H1 (cell line): ENCODE measurements around the gene PCDHAC2. TPM values are rescaled to one million over a fixed set of nuclear protein-coding genes. Genes with fewer than 3 reads are reported as not detected.

ENCODE experiments used
- CTCF ChIA-PET: fragments of 300-600 bp; sonication (Branson Sonifier 250); formaldehyde crosslinking; loops from one replicate; lab custom pipeline; 2021; ENCODE audit not compliant: partially characterized antibody; lab: Charles Lee
- POLR2A ChIA-PET: fragments of 300-600 bp; sonication (Branson Sonifier 250); formaldehyde crosslinking; loops from one replicate; lab custom pipeline; 2021; ENCODE audit warnings: inconsistent platforms; ENCODE audit not compliant: partially characterized antibody; lab: Charles Lee
- DNase-seq, 2 experiments: peaks; one replicate each; pipeline versions ENCODE4 v3.0.0 to v3.0.0-alpha.2; 2010 to 2022; ENCODE audit warnings: low spot score in 2 of 2, low read depth in 1 of 2, mixed read lengths in 1 of 2
- FAIRE-seq: peaks from 2 replicates; lab custom pipeline; 2011; peaks lifted over from hg19 to GRCh38; lab: Jason Lieb, UNC
- H2AFZ ChIP-seq: 2 replicates; pipeline ENCODE4 v1.8.1; 2012; ENCODE audit warnings: low read length, inconsistent platforms
- H2AK5ac ChIP-seq: 2 replicates; pipeline ENCODE4 v1.6.1; 2013; ENCODE audit warnings: low read depth, low read length
- H2BK120ac ChIP-seq: replicated peaks from 2 replicates; pipeline ENCODE3; 2013; ENCODE audit warnings: low read depth, low read length, inconsistent platforms
- H2BK12ac ChIP-seq: 2 replicates; pipeline ENCODE4 v1.6.1; 2013; ENCODE audit warnings: low read depth, low read length
- H2BK15ac ChIP-seq: 2 replicates; pipeline ENCODE4 v1.6.1; 2013; ENCODE audit warnings: low read length
- H2BK20ac ChIP-seq: 2 replicates; pipeline ENCODE4 v1.6.1; 2013; ENCODE audit warnings: low read length
- H2BK5ac ChIP-seq: 2 replicates; pipeline ENCODE4 v1.6.1; 2013; ENCODE audit warnings: low read depth, low read length
- H3K14ac ChIP-seq: 2 replicates; pipeline ENCODE4 v1.6.1; 2013; ENCODE audit warnings: inconsistent platforms; ENCODE audit not compliant: insufficient read length
- H3K18ac ChIP-seq: 2 replicates; pipeline ENCODE4 v1.6.1; 2013; ENCODE audit warnings: low read length; ENCODE audit errors: extremely low read depth
- H3K23ac ChIP-seq: 2 replicates; pipeline ENCODE4 v1.6.1; 2013; ENCODE audit warnings: inconsistent platforms; ENCODE audit not compliant: insufficient read length
- H3K23me2 ChIP-seq: 2 replicates; pipeline ENCODE4 v1.6.1; 2013; ENCODE audit warnings: low read depth, low read length
- H3K27ac ChIP-seq: 2 replicates; pipeline ENCODE4 v1.6.1; 2011; ENCODE audit warnings: low read depth, low read length, inconsistent platforms
- H3K27me3 ChIP-seq, 4 experiments: replicated peaks in 1 of 4; 1 replicate in 1 of 4; 2 replicates in 3 of 4; pipeline versions ENCODE4 v1.6.1 to v1.8.1; 2011 to 2013; ENCODE audit warnings: low read length in 3 of 4, mild to moderate bottlenecking in 3 of 4, inconsistent platforms in 2 of 4, mixed read lengths in 2 of 4, moderate library complexity in 1 of 4; ENCODE audit not compliant: control insufficient read depth in 3 of 4, insufficient read depth in 3 of 4; ENCODE audit errors: extremely low read depth in 1 of 4
- H3K36me3 ChIP-seq, 4 experiments: 2 replicates each; pipeline versions ENCODE4 v1.6.1 to v1.8.1; 2011 to 2013; ENCODE audit warnings: mild to moderate bottlenecking in 4 of 4, low read length in 3 of 4, moderate library complexity in 2 of 4, control low read depth in 1 of 4, inconsistent platforms in 1 of 4; ENCODE audit not compliant: insufficient read depth in 4 of 4, control insufficient read depth in 2 of 4
- H3K4ac ChIP-seq: replicated peaks from 2 replicates; pipeline ENCODE3; 2013; ENCODE audit warnings: low read length, low read depth, mixed read lengths, inconsistent platforms; ENCODE audit not compliant: insufficient read length
- H3K4me1 ChIP-seq, 4 experiments: replicated peaks in 1 of 4; 1 replicate in 1 of 4; 2 replicates in 3 of 4; pipeline versions ENCODE4 v1.6.1 to v1.8.1; 2011 to 2013; ENCODE audit warnings: low read length in 3 of 4, inconsistent platforms in 2 of 4, mixed read lengths in 1 of 4; ENCODE audit not compliant: insufficient read depth in 4 of 4, control insufficient read depth in 3 of 4
- H3K4me2 ChIP-seq, 2 experiments: 2 replicates each; pipeline versions ENCODE4 v1.6.1 to v1.8.1; 2011 to 2013; ENCODE audit warnings: low read depth in 2 of 2, low read length in 2 of 2, control low read depth in 1 of 2, inconsistent platforms in 1 of 2, mild to moderate bottlenecking in 1 of 2; ENCODE audit not compliant: insufficient read depth in 1 of 2
- H3K4me3 ChIP-seq, 4 experiments: fragments of 200-600, 300-600 bp in 1 of 4; sonication (generic), shearing (Covaris generic), sonication (Bioruptor Twin) in 1 of 4; 2 replicates each; pipeline versions ENCODE4 v1.5.1 to v1.8.1; 2011 to 2016; ENCODE audit warnings: low read length in 4 of 4, low read depth in 3 of 4, control low read depth in 2 of 4, inconsistent platforms in 2 of 4, mild to moderate bottlenecking in 2 of 4, mixed read lengths in 1 of 4, moderate library complexity in 1 of 4; ENCODE audit not compliant: insufficient read depth in 2 of 4; ENCODE audit errors: extremely low read depth in 1 of 4
- H3K56ac ChIP-seq: replicated peaks from 2 replicates; pipeline ENCODE3; 2013; ENCODE audit warnings: low read depth, mild to moderate bottlenecking, mixed read lengths, low read length, inconsistent platforms; ENCODE audit not compliant: insufficient read length
- H3K79me1 ChIP-seq: 2 replicates; pipeline ENCODE4 v1.6.1; 2013; ENCODE audit warnings: low read depth, low read length, control low read depth
- H3K79me2 ChIP-seq, 2 experiments: 2 replicates each; pipeline versions ENCODE4 v1.6.1 to v1.8.1; 2012 to 2013; ENCODE audit warnings: low read length in 2 of 2, mild to moderate bottlenecking in 2 of 2, inconsistent platforms in 1 of 2; ENCODE audit not compliant: insufficient read depth in 2 of 2, control insufficient read depth in 1 of 2
- H3K9ac ChIP-seq, 4 experiments: replicated peaks in 1 of 4; 1 replicate in 1 of 4; 2 replicates in 3 of 4; pipeline versions ENCODE4 v1.6.1 to v1.8.1; 2011 to 2013; ENCODE audit warnings: low read depth in 3 of 4, low read length in 3 of 4, control low read depth in 2 of 4, mild to moderate bottlenecking in 2 of 4, moderate library complexity in 2 of 4, inconsistent platforms in 1 of 4; ENCODE audit errors: extremely low read depth in 1 of 4
- H3K9me3 ChIP-seq, 2 experiments: 2 replicates each; pipeline versions ENCODE4 v1.6.1 to v1.8.1; 2012 to 2013; ENCODE audit warnings: mild to moderate bottlenecking in 2 of 2, moderate library complexity in 2 of 2, control low read depth in 1 of 2, inconsistent platforms in 1 of 2, low read depth in 1 of 2, low read length in 1 of 2, mixed read lengths in 1 of 2; ENCODE audit not compliant: insufficient read depth in 2 of 2
- H4K20me1 ChIP-seq, 2 experiments: replicated peaks in 1 of 2; 2 replicates each; pipeline versions ENCODE3 to v1.8.1; 2011 to 2013; ENCODE audit warnings: inconsistent platforms in 2 of 2, low read length in 2 of 2, mild to moderate bottlenecking in 1 of 2; ENCODE audit not compliant: insufficient read depth in 2 of 2, control insufficient read depth in 1 of 2
- H4K5ac ChIP-seq: 2 replicates; pipeline ENCODE4 v1.6.1; 2013; ENCODE audit warnings: low read length, low read depth, mixed read lengths, inconsistent platforms; ENCODE audit not compliant: insufficient read length
- H4K8ac ChIP-seq: 2 replicates; pipeline ENCODE4 v1.8.0; 2013; ENCODE audit warnings: mild to moderate bottlenecking, moderate library complexity, low read length, inconsistent platforms; ENCODE audit not compliant: insufficient read depth; ENCODE audit errors: extremely low read depth
- H4K91ac ChIP-seq: replicated peaks from 2 replicates; pipeline ENCODE3; 2013; ENCODE audit warnings: low read length, mixed read lengths, inconsistent platforms; ENCODE audit not compliant: insufficient read length
- CTBP2 ChIP-seq: IDR thresholded peaks from 2 replicates; pipeline ENCODE4 v1.7.0; 2011; ENCODE audit warnings: borderline replicate concordance, mild to moderate bottlenecking, moderate library complexity, mixed read lengths, low read length; ENCODE audit not compliant: insufficient read depth, insufficient read length
- SRF ChIP-seq: IDR thresholded peaks from 2 replicates; pipeline ENCODE4 v1.6.1; 2011; ENCODE audit warnings: mild to moderate bottlenecking, low read depth, low read length, moderate library complexity
- WGBS, 2 experiments: shearing (Covaris generic) in 1 of 2; methylation state at CpG; one replicate each; pipeline versions ENCODE4 v1.1.6 to v1.1.7; 2013 to 2015; ENCODE audit warnings: low lambda C conversion rate in 2 of 2, mixed read lengths in 2 of 2, inconsistent platforms in 1 of 2, low coverage in 1 of 2, missing lambda C conversion rate in 1 of 2; ENCODE audit not compliant: insufficient replicate concordance in 2 of 2, insufficient coverage in 1 of 2, insufficient read length in 1 of 2; ENCODE audit errors: extremely low coverage in 1 of 2, missing lambda C conversion rate in 1 of 2; 5-methylcytosine and 5-hydroxymethylcytosine counted together
- polyA plus RNA-seq, 7 experiments: library from polyadenylated mRNA; depleted of rRNA in 3 of 7; stranded (reverse) in 5 of 7; unstranded in 2 of 7; fragments of >200 nt in 5 of 7; fragments of 200-250 nt in 2 of 7; gene quantifications; 1 replicate in 5 of 7; 2 replicates in 1 of 7; 4 replicates in 1 of 7; pipeline versions ENCODE4 v1.2.1 to v1.2.3, GENCODE V29; 2011 to 2013; ENCODE audit warnings: missing spikeins in 2 of 7, mixed read lengths in 2 of 7
- total RNA-seq: library from RNA; stranded (reverse); fragmentation: NEBNext Ultra II Directional; extraction: Animal tissue kit (Norgen Biotek cat#: 25700); gene quantifications from 2 replicates; pipeline ENCODE4 v1.2.1, GENCODE V29; 2021

The PCDHAC2 gene
- total and polyA plus RNA-seq, 2 of the 8 experiments (the other 6 are each of a cell fraction or from before 2014, with no cell fraction given), result 3.7 to 5.0 TPM

GRCh38 chr5:140988608-140989007 lies 22.3 kb downstream of the PCDHAC2 start:
- TF ChIP-seq SRF, result no peak
- TF ChIP-seq CTBP2, result no peak
- H3K4me1 ChIP-seq, result peaks cover 6 to 28% (median 13%) of the 10 kb centered on the region in 4 experiments; a peak in 6 of 7 replicates
- no peak overlapping the region for H3K14ac ChIP-seq
- H3K4me2 ChIP-seq, result no peak overlapping the region
- no peak overlapping the region for H4K91ac ChIP-seq
- H2AFZ ChIP-seq, result no peak overlapping the region
- H3K79me2 ChIP-seq, result no peaks in the 10 kb centered on the region
- no peak overlapping the region for H3K56ac ChIP-seq
- no peaks in the 10 kb centered on the region for H3K79me1 ChIP-seq
- DNase-seq, result no peak
- no peak overlapping the region for H2BK12ac ChIP-seq
- H3K4ac ChIP-seq, result no peak overlapping the region
- no peak overlapping the region for H3K9ac ChIP-seq
- no peak overlapping the region for H4K8ac ChIP-seq
- no peaks in the 10 kb centered on the region for H3K9me3 ChIP-seq
- no peak overlapping the region for H4K5ac ChIP-seq
- H3K27ac ChIP-seq, result no peak overlapping the region
- H2BK15ac ChIP-seq, result no peak overlapping the region
- no peak overlapping the region for H3K4me3 ChIP-seq
- H2AK5ac ChIP-seq, result no peak overlapping the region
- no peak overlapping the region for H3K18ac ChIP-seq
- peaks cover 1% of the 10 kb centered on the region; the same call in 1 of the 2 replicates for H3K23me2 ChIP-seq
- H3K36me3 ChIP-seq, result no peaks in the 10 kb centered on the region
- FAIRE-seq, result no peak
- no peak overlapping the region for H2BK20ac ChIP-seq
- H4K20me1 ChIP-seq, result no peaks in the 10 kb centered on the region
- H3K27me3 ChIP-seq, result no peaks in the 10 kb centered on the region
- 94% methylated on average over 5 of the region's 5 CpGs; no CpG with 5 or more reads in 1 of the 2 experiments for WGBS, 2 experiments
- POLR2A ChIA-PET, result interaction anchor here (1.1 to 8.5 kb wide), 5 partner anchors 11 to 52 kb away, joined by 3 to 155 read pairs (median 5); partner anchors contain the start of gene PCDHAC2
- no peak overlapping the region for H3K23ac ChIP-seq
- H2BK5ac ChIP-seq, result no peak overlapping the region
- H2BK120ac ChIP-seq, result no peak overlapping the region
- CTCF ChIA-PET, result interaction anchor here (0.8 to 9.0 kb wide), 8 partner anchors 13 to 114 kb away, joined by 3 to 50 read pairs (median 4); partner anchors contain the start of gene PCDHAC1
